ENCODE results near the gene VLDLR.

VLDLR gene

GRCh38 chr9:2675834-2676233, 54.2 kb downstream of the VLDLR start:
- H3K27ac ChIP-seq: no peak overlapping the region
- no peak for DNase-seq (ENCODE audit: low spot score)

GRCh38 chr9:2676466-2676865, 54.9 kb downstream of the VLDLR start:
- Histone ChIP-seq H3K4me3 (no peak overlapping the region), H3K27ac (no peak overlapping the region)
- no peak for TF ChIP-seq CTCF (IDR thresholded peaks at IDR 0.05)
- DNase-seq (ENCODE audit: low spot score): no peak

More at GRCh38 chr9:2675834-2676233, 54.2 kb downstream of the VLDLR start:
- no peak overlapping the region for H3K4me3 ChIP-seq
- no peak for TF ChIP-seq CTCF (IDR thresholded peaks at IDR 0.05)

DNA sequence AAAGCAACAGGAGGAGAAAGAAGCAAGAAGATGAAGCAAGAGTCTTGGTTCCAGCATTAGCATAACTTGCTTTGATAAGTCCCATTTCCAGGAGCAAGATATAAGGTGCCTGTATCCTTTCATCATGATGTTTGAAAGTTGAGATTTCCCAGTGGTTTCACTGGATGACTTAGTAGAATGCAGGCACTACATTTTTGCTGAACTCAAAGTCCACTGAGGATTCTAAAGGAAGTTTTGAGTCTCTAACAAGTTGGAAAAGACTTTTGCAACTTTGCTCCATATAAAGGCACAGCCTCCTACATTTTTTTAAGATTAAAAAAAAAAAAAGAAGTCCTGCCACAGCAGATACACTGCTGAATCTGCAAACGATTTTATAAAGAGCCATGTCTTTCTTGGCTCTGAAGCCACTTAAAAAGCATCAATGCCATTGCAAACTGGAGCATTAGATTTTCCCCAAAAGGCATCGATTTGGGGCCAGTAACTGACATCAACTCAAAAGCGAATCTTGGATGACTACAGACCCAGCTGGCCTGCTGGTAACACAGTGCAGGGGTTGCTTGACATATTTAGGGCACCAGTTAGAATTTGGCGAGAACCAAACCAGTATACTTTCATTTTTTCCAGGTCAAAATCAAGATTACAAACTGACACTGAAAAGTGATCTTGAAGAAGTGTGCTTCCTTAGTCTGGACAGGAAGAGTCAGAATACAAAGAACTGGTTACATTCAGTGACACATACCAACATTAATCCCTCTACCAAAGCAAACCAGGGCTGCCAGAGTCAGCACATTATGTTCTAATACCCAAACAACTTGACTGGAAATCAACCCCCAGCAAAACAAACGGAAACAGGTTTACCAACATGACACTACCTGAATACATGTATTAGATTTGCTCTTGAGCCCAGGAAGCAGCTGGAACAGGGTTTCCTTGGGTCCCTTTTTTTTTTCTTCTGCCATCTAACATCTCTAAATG, 56.6 kb downstream of the VLDLR start:
- Histone ChIP-seq H3K27ac (no peak overlapping the region), H3K4me3 (no peak overlapping the region)
- TF ChIP-seq CTCF (IDR thresholded peaks at IDR 0.05): no peak
- no peak for DNase-seq (ENCODE audit: low spot score)

- no peak overlapping the region for H3K4me3 ChIP-seq
- no peak for TF ChIP-seq CTCF (IDR thresholded peaks at IDR 0.05)
- DNase-seq (ENCODE audit: low spot score): no peak
- H3K27ac ChIP-seq: no peak overlapping the region
Observed at GRCh38 chr9:2679011-2679410, 57.4 kb downstream of the VLDLR start.

GRCh38 chr9:2681981-2682380, 60.4 kb downstream of the VLDLR start:
- no peak for DNase-seq (ENCODE audit: low spot score)
- no peak for TF ChIP-seq CTCF (IDR thresholded peaks at IDR 0.05)
- H3K27ac ChIP-seq: no peak overlapping the region
- H3K4me3 ChIP-seq: no peak overlapping the region

GRCh38 chr9:2686911-2687310, 65.3 kb downstream of the VLDLR start:
- TF ChIP-seq CTCF (IDR thresholded peaks at IDR 0.05): no peak
- Histone ChIP-seq H3K27ac (no peak overlapping the region), H3K4me3 (no peak overlapping the region)
- no peak for DNase-seq (ENCODE audit: low spot score)

DNA sequence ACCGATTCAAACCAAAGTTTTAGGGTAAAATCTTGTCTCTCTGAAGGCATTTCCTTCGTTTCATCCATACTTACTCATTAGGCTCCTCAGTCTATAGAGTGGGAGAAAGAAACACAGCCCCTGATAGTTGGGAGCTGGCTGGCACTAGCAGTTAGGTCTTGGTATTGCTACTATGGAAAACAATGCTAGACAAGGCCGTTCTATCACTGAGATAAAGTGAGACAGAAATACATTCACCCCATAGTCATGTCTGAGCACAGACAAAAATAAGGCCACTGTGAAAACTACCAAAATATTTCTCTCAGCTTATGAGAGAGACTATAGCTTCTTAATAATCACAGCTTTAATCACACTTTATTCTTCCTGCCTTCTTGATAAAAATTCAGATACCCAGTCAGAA, 67.0 kb downstream of the VLDLR start:
- no peak for TF ChIP-seq CTCF (IDR thresholded peaks at IDR 0.05)
- DNase-seq (ENCODE audit: low spot score): no peak
- no peak overlapping the region for H3K4me3 ChIP-seq
- no peak overlapping the region for H3K27ac ChIP-seq
